ENCODE data around the gene LMAN1L.

The LMAN1L gene

GRCh38 chr15:74854453-74855022 is 41.9 kb downstream of the LMAN1L start:
- in situ Hi-C loops (cut with MboI; ENCODE audit: low sequenced_read_pairs), result no loop called here

DNA sequence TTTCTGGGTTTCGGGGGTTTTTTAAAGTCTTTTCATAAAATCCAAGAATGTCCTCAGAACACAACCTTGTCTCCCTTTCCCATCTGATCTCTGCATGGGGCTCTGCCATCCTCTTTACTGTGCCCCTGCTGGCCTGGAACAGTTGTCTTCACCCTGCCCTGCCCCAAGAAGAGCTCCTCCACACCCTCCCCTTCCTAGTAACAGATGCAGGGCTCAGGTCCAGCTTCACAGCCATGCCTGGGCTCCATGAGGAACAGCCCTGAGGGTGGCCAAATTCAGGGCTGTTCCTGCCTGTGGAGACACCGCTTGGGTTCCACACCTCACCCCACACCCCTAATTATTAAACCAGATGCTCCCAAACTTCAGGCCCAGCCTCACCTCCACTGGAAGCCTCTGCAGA is 43.2 kb downstream of the LMAN1L start:
- in situ Hi-C loops (cut with MboI; ENCODE audit: low sequenced_read_pairs), result no loop called here

DNA sequence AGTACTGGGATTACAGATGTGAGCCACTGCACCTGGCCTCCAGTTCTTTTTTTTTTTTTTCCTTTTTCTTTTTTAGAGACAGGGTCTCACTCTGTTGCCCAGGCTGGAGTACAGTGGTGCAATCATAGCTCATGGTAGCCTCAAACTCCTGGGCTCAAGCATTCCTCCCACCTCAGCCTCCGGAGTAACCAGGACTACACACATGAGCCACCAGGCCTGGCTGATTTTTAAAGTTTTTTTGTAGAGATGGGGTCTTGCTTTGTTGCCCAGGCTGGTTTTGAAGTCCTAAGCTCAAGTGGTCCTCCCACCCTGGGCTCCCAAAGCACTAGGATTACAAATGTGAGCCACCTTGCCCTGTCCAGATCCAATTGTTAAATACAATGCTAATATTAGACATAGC is 43.9 kb downstream of the LMAN1L start:
- in situ Hi-C loops (cut with MboI; ENCODE audit: low sequenced_read_pairs), result no loop called here

- in situ Hi-C loops (cut with MboI; ENCODE audit: low sequenced_read_pairs), result no loop called here
Measured at GRCh38 chr15:74857082-74857655, 44.5 kb downstream of the LMAN1L start.

DNA sequence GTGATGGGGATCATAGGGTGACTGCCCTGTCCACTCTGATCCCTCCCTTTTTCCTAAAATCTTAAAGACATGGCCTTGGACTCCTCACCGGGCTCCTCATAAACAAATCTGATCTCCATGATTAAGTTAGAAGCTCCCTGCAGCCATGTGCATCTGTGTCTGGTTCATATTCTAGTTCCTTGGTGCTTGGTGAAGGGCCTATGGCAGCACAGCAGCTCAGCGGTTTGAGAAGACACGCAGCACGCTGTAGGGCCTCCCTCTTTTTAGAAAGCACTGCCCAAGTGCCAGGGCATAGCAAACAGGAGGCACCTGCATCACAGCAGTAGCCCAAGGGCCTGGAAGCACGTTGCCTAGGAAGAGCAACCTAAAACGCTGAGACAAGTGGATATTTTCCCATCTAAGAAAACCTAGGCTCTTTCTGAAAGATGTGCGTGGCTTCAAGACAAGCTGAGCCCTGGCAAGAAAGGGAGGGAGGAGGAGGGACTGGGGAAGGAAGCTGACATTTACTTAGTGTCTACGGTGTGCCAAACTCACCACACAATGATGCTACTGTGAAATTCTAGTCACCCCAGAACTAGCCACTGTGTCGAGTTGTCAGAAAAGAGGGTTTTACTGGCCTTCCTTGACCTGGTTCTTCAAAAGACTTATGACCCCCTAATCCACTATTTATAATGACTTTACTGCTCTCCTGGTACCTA is 45.2 kb downstream of the LMAN1L start:
- in situ Hi-C loops (cut with MboI; ENCODE audit: low sequenced_read_pairs), result no loop called here

- in situ Hi-C loops (cut with MboI; ENCODE audit: low sequenced_read_pairs), result no loop called here
Measured at GRCh38 chr15:74858369-74858740, 45.7 kb downstream of the LMAN1L start.

DNA sequence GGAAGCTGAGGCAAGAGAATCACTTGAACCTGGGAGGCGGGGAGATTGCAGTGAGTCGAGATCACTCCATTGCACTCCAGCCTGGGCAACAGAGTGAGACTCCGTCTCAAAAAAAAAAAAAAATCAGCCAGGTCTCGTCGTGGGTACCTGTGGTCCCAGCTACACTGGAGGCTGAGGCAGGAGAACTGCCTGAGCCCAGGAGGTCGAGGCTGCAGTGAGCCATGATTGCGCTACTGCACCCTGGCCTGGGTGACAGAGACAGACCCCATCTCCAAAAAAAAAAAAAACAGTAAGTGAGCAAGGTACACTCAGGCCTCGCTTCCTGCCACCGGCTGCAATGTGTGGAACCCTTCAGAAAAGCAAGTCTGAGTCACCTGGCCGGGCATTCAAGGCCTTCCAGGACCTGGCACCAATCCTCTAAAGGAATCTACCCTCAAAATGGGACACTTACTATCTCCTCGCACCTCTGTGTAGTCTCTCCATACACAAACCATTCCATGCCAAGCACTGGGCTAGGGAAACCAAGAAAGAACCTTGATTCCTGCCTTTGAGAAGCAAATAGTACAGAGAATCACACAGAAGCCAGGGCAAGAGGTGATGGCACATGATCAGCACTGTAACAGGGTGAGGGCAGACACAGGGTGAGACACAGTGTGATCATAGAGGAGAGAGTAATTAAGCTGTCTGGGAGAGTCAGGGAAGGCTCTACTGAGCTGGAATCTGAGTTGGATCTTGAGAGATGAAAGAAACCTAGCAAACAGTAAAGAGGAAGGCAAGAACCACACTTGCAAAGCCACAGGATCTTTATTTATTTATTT is 50.8 kb downstream of the LMAN1L start:
- in situ Hi-C loops (cut with MboI; ENCODE audit: low sequenced_read_pairs), result no loop called here

- in situ Hi-C loops (cut with MboI; ENCODE audit: low sequenced_read_pairs), result no loop called here
Measured at GRCh38 chr15:74864296-74864695, 51.7 kb downstream of the LMAN1L start.

GRCh38 chr15:74865316-74865715 is 52.7 kb downstream of the LMAN1L start:
- in situ Hi-C loops (cut with MboI; ENCODE audit: low sequenced_read_pairs), result no loop called here

DNA sequence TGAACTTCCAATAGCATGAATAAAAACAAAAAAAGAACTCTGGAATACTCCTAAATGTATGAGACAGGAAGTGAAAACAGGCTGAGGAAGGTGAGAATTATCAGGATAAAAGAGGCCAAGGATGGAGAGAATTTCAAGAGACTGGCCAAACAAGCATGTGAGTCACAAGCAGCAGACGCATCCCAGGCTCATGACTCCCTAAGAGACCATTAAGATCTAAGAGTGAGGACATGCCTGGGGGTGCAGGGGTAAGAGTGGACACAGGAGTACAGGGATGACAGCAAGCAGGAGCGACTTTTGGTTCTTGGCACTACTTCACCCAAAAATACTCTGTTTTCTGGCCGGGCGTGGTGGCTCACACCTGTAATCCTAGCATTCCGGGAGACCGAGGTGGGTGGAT is 53.5 kb downstream of the LMAN1L start:
- in situ Hi-C loops (cut with MboI; ENCODE audit: low sequenced_read_pairs), result no loop called here

DNA sequence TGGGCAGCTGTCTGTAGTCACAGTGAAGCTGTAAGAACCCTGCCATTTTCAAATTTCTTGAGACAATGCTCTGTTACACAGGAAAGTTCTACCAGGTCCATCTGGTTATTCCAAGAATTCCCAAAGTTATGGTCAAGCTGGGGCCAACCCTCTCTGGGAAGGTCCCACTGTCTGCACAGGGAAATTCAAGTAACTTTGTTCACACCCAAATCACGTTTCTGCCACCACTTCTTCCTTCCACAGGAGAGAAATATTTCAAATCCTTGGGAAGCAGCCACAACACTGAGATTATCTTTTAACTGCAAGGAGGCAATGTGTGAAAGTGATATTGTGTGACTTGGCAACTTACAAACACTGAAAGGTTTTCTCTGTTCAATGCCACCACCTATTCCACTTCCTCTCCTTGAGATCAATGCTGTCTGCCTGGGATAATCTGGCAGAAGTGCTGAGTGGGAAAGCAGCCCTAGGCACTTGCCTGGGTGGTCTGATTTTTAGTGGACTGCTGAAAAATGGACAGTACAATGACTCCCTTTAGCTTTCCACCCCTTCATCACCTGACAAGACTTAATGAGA is 54.9 kb downstream of the LMAN1L start:
- in situ Hi-C loops (cut with MboI; ENCODE audit: low sequenced_read_pairs), result no loop called here

- in situ Hi-C loops (cut with MboI; ENCODE audit: low sequenced_read_pairs), result no loop called here
Measured at GRCh38 chr15:74868059-74868458, 55.4 kb downstream of the LMAN1L start.

GRCh38 chr15:74869372-74869725 is 56.7 kb downstream of the LMAN1L start:
- in situ Hi-C loops (cut with MboI; ENCODE audit: low sequenced_read_pairs), result no loop called here

DNA sequence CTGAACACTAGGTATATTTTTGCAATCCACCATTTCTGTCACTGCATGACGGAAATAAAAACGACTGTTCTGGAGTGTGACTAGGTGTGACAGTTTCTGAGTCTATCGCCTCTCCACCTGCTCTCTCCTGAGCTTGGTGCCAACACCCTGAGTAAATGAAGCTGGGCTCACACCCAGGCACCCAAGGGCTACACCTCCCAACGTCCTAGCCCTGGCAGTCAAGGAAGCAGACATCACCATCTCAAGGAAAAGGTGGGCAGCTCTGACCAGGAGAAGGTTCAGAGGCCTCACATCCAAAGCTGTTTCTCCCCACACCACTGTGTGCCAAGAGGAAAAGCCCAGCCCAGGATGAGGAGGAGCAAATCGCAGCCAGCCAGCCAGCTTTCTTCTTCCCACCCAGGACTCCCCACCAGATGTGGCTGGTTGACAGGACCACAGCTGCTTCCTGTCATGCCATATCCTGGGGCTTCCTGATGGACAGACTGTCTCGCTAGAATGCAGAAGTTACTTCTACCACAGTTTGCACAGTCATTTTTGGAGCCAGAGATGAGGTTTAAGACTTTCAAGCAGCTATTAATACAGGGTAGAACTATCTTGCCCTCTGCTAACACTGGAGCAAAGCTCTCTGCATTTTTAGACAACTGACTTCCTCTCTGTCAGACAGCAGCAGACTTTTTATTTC is 57.2 kb downstream of the LMAN1L start:
- in situ Hi-C loops (cut with MboI; ENCODE audit: low sequenced_read_pairs), result no loop called here

DNA sequence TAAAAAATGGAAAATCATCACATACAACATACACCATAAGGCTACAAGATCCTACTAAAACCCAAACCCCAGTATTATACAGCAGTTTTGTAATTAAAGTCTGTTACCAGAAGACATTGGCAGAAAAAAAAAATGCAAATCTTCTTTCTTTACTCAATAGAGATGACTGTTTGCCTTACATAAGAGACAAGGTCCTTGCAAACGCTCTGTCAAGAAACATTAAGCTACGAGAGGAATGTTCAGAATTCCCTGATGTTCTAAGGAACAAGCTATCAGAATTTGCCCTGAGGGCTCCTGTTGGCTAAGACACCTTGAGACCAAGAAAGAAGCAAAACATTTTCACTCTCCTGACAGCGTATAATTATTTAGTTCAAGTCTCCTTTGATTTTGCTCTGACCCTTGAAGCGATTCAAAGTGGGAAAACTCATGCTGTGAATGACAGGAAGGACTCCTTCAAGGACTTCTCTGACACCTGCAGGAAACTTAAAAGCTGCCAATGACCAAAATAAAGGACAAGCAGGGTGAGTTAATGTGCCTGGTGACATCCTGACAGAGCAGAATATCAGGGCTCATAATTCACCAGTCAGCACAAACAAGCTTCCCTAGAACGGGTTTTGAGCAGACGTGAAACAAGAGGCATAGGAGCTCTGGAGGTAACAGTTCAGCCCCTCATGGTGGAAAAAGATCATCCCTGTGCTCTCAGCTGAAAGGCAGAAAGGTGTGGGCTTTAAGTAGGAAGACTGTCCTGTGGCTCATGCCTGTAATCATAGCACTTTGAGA is 58.0 kb downstream of the LMAN1L start:
- in situ Hi-C loops (cut with MboI; ENCODE audit: low sequenced_read_pairs), result no loop called here

- in situ Hi-C loops (cut with MboI; ENCODE audit: low sequenced_read_pairs), result no loop called here
Measured at GRCh38 chr15:74872702-74873035, 60.0 kb downstream of the LMAN1L start.

DNA sequence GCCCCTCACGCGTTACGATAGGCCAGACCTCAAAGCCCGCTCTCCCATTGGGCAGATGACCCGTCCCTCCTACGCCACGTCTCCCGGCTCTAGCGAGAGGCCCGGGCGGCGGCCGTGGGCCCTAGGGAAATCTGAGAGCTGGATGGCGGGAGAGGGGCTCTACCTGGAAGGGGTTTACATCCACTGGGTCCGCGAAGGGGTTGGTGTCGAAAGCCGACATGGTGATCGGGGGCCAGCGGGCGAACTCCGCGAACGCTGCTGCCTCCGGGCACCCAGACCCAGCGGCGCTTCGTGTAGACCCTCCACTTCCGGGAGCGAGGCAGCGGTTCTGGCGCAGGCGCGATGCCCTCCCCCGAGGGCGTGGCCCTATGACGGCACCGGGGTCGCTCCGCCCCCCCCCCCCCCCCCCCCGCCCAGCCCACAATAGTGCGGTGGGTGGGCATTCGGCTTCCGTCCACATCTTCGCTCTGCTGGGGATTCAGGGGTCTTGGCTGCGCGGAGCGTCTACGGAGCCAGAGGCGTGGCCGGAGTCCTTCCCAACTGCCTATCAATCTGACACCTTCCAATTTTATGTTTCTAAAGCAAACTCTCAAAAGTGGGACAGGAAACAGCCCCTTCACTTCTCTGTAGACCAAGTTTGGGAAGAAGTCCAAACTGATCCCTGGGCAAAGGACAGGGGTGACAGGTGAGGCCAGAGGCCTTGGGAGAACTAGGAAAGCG is 60.6 kb downstream of the LMAN1L start, which contains the start of gene SCAMP2:
SCAMP2 (minus strand) TSS at position 330 of the 720 bp plus-strand sequence; CDS start at position 220, 110 bp downstream.
- in situ Hi-C loops (cut with MboI; ENCODE audit: low sequenced_read_pairs), result no loop called here

DNA sequence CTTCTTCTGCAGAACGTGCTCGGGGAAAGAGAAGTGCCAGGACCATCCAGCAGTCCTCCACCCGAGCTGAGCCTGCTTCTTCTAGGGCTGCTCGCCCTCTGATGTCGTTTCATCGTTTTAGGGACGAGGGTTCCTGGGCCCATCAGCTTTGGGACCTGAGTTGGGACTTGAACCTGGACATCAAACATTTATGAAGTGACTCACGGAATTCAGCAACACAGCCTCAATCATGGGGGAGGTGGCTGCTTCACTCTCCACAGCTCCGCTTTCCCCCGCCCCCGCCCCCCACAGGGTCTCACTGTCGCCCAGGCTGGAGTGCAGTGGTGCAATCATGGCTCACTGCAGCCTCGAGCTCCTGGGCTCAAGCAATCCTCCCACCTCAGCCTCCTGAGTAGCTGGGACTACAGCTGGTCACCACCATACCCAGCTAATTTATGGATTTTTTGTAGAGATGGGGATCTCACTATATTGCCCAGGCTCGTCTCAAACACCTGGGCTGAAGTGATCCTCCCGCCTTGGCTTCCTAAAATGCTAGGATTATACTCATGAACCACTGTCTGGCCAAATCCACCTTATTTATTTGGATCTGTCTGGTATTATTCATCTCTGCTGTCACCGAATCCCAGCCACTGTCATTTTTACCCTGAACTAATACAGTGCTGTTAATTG is 61.3 kb downstream of the LMAN1L start:
- in situ Hi-C loops (cut with MboI; ENCODE audit: low sequenced_read_pairs), result no loop called here

Data from HL-60/S4 treated with retinoic acid at 250 ng/mL for 4 days and 3 days (cell line).